ENCODE results near the gene NEB. TPM values are rescaled to one million over a fixed set of nuclear protein-coding genes. Genes with fewer than 3 reads are reported as not detected.

The NEB gene
- total and polyA plus RNA-seq, 2 of the 4 experiments (the other 2 are of a cell fraction) = under 0.01 TPM; not detected in 1

DNA sequence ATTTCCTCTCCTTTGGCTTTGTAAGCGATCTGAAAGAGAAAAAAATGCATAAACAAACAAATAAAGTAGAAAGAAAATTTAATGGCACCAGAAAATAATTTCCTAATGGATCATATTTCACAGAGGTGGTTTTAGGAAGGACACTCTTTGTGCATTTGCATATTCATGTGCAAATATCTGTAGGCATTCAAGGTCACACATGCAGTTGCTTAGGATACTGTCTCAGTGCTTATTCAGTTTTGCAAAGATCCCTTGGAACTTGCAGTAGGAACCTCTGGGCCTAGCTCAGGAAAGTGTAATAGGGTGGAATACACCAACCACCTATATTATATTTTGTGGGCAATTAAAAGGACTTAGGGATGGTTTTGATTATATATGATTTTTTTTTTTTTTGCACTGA is 54.3 kb downstream of the NEB start:
- CTCF ChIA-PET = no interaction called here
- intact Hi-C loops (cut with micrococcal nuclease) = no loop called here
- DNase-seq (no peak), ATAC-seq (ENCODE audit: low read depth) (no peak)
- no peak overlapping the region for H2BK15ac ChIP-seq (ENCODE audit: low read depth, low read length)
- H4K5ac ChIP-seq (ENCODE audit: low read depth, low read length) = no peak overlapping the region
- dilution Hi-C loops (cut with HindIII; ENCODE audit: low sequenced_read_pairs, unreplicated experiment) = no loop called here
- no peak overlapping the region for H3K18ac ChIP-seq (ENCODE audit: low read depth, low read length)
- in situ Hi-C loops (cut with MboI; ENCODE audit: low sequenced_read_pairs) = no loop called here
- no peaks in the 10 kb centered on the region for H3K79me1 ChIP-seq (ENCODE audit: low read depth in 1 of 2, low read length in 2 of 2)
- no peak overlapping the region for H2AK5ac ChIP-seq (ENCODE audit: low read depth, low read length)
- no peak overlapping the region for H3K14ac ChIP-seq (replicated peaks; ENCODE audit: low read depth, low read length)
- H4K91ac ChIP-seq (ENCODE audit: insufficient read depth, low read depth, low read length) = no peak overlapping the region
- H3K23ac ChIP-seq (ENCODE audit: low read depth, low read length) = no peak overlapping the region
- no peak overlapping the region for H3K4ac ChIP-seq (ENCODE audit: low read depth, low read length)
- no peak overlapping the region for H3K4me3 ChIP-seq (ENCODE audit: insufficient read depth, low read depth, low read length)
- no peaks in the 10 kb centered on the region for H3K27me3 ChIP-seq (ENCODE audit: control insufficient read depth, insufficient read depth, low read length)
- H2AFZ ChIP-seq (replicated peaks; ENCODE audit: low read length, poor library complexity) = no peak overlapping the region
- H3K9ac ChIP-seq (ENCODE audit: low read depth, low read length) = no peak overlapping the region
- no peak overlapping the region for H3K27ac ChIP-seq (ENCODE audit: insufficient read depth, low read length)
- no CpG with 5 or more reads among the region's 1 CpG for WGBS, 2 experiments (ENCODE audit: extremely low coverage in 2 of 2, insufficient read length in 1 of 2)
- H4K20me1 ChIP-seq (ENCODE audit: insufficient read depth, low read length) = no peaks in the 10 kb centered on the region
- H3K9me3 ChIP-seq (ENCODE audit: control insufficient read depth, insufficient read depth, low read length) = no peaks in the 10 kb centered on the region
- H4K8ac ChIP-seq (ENCODE audit: low read depth in 2 of 2, low read length in 2 of 2) = no peak overlapping the region
- no peaks in the 10 kb centered on the region for H3K36me3 ChIP-seq (ENCODE audit: control insufficient read depth, insufficient read depth, low read length)
- H2BK5ac ChIP-seq (ENCODE audit: low read depth, low read length, poor library complexity, severe bottlenecking) = no peak overlapping the region
- H3K4me2 ChIP-seq (ENCODE audit: low read depth, low read length) = no peak overlapping the region
- TF ChIP-seq SMC3 (IDR thresholded peaks at IDR 0.05; ENCODE audit: low read depth, low read length) (no peak), MAZ (IDR thresholded peaks at IDR 0.05; ENCODE audit: borderline replicate concordance, low read depth, low read length) (no peak), CTCF (conservative IDR thresholded peaks at IDR 0.05; ENCODE audit: low read depth, low read length) (no peak), CEBPB (IDR thresholded peaks at IDR 0.05; ENCODE audit: low read depth, low read length) (no peak), FOS (IDR thresholded peaks at IDR 0.05; ENCODE audit: low read depth, low read length) (no peak), RFX5 (IDR thresholded peaks at IDR 0.05; ENCODE audit: low read depth, low read length) (no peak), CHD1 (IDR thresholded peaks at IDR 0.05; ENCODE audit: low read depth, low read length) (no peak), MAFK (IDR thresholded peaks at IDR 0.05; ENCODE audit: low read depth, low read length) (no peak), NFE2L2 (IDR thresholded peaks at IDR 0.05; ENCODE audit: low read depth, low read length) (no peak), BHLHE40 (IDR thresholded peaks at IDR 0.05; ENCODE audit: low read depth, low read length) (no peak), ELK1 (IDR thresholded peaks at IDR 0.05; ENCODE audit: borderline replicate concordance, low read depth, low read length) (no peak), MXI1 (IDR thresholded peaks at IDR 0.05; ENCODE audit: borderline replicate concordance, low read depth, low read length) (no peak), RAD21 (IDR thresholded peaks at IDR 0.05; ENCODE audit: low read length) (no peak), RCOR1 (IDR thresholded peaks at IDR 0.05; ENCODE audit: insufficient replicate concordance, low read length) (no peak), POLR2A (IDR thresholded peaks at IDR 0.05; ENCODE audit: low read depth, low read length) (no peak)
- TF ChIP-seq, protein P1, sequence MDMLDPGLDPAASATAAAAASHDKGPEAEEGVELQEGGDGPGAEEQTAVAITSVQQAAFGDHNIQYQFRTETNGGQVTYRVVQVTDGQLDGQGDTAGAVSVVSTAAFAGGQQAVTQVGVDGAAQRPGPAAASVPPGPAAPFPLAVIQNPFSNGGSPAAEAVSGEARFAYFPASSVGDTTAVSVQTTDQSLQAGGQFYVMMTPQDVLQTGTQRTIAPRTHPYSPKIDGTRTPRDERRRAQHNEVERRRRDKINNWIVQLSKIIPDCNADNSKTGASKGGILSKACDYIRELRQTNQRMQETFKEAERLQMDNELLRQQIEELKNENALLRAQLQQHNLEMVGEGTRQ (IDR thresholded peaks at IDR 0.05; ENCODE audit: low read depth, low read length) = no peak
- H2BK20ac ChIP-seq (ENCODE audit: low read depth, low read length) = no peak overlapping the region
- H3K9me1 ChIP-seq (ENCODE audit: insufficient read depth, low read length) = no peaks in the 10 kb centered on the region
- POLR2A ChIA-PET (ENCODE audit: unreplicated experiment) = no interaction called here
- no peak overlapping the region for H2BK120ac ChIP-seq (ENCODE audit: low read depth, low read length)
- H2AK9ac ChIP-seq (replicated peaks; ENCODE audit: low read depth, low read length, poor library complexity) = no peak overlapping the region
- no TSS peak for BruUV-seq (replicated peaks)
- no peaks in the 10 kb centered on the region for H3K4me1 ChIP-seq (ENCODE audit: control insufficient read depth, insufficient read depth, low read length)
- no peak overlapping the region for H3K56ac ChIP-seq (ENCODE audit: extremely low read depth, insufficient read depth, low read length)

All from IMR-90 (cell line).